HG02798 (cell line): ENCODE data around the gene CXADR.

ENCODE experiments used
- ATAC-seq: cut with Tn5 transposase; IDR thresholded peaks from one replicate; pipeline ENCODE4 v1.9.1; 2021; ENCODE audit warnings: mild to moderate bottlenecking; ENCODE audit not compliant: unreplicated experiment, poor library complexity

Gene CXADR

GRCh38 chr21:17585875-17586450 lies 73.1 kb downstream of the CXADR start:
- ATAC-seq = no peak

- no peak for ATAC-seq
Observed at GRCh38 chr21:17590430-17590829, 77.6 kb downstream of the CXADR start.

- ATAC-seq = no peak
Observed at GRCh38 chr21:17597680-17598079, 84.8 kb downstream of the CXADR start.

- peak; percentile 81 for ATAC-seq
Observed at GRCh38 chr21:17598437-17598836, 85.6 kb downstream of the CXADR start.

GRCh38 chr21:17602874-17603273 lies 90.0 kb downstream of the CXADR start:
- no peak for ATAC-seq

GRCh38 chr21:17607684-17608083 lies 94.8 kb downstream of the CXADR start:
- ATAC-seq = no peak

- ATAC-seq = no peak
Observed at GRCh38 chr21:17609681-17610080, 96.8 kb downstream of the CXADR start.

- ATAC-seq = no peak
Observed at GRCh38 chr21:17610911-17611310, 98.1 kb downstream of the CXADR start.

- ATAC-seq = peak; percentile 69
Observed at GRCh38 chr21:17611414-17612022, 98.7 kb downstream of the CXADR start.

- ATAC-seq = peak; percentile 2
Observed at GRCh38 chr21:17612023-17612564, 99.3 kb downstream of the CXADR start.

- peak; percentile 83 for ATAC-seq
Observed at GRCh38 chr21:17612565-17613241, 99.9 kb downstream of the CXADR start, which contains the start of gene BTG3. BTG3 (minus strand) TSS chr21:17612901; CDS start chr21:17609144, 3,757 bp downstream.

GRCh38 chr21:17613242-17613676 lies 100.4 kb downstream of the CXADR start:
- ATAC-seq = no peak

- no peak for ATAC-seq
Observed at GRCh38 chr21:17616831-17617230, 104.0 kb downstream of the CXADR start.

- no peak for ATAC-seq
Observed at GRCh38 chr21:17622018-17622417, 109.2 kb downstream of the CXADR start.

GRCh38 chr21:17631195-17631594 lies 118.4 kb downstream of the CXADR start:
- no peak for ATAC-seq

- no peak for ATAC-seq
Observed at GRCh38 chr21:17636711-17637110, 123.9 kb downstream of the CXADR start.

- ATAC-seq = no peak
Observed at GRCh38 chr21:17640821-17641220, 128.0 kb downstream of the CXADR start.
